Measurements from ENCODE around the gene RARRES1.

RARRES1 gene

GRCh38 chr3:158768361-158768787 lies 36.1 kb upstream of the RARRES1 start:
- DNase-seq = no peak
- in situ Hi-C loops (cut with MboI; ENCODE audit: low pct_unique_long_range_greater_than_20kb, low sequenced_read_pairs) = no loop called here

GRCh38 chr3:158766364-158766763 lies 34.1 kb upstream of the RARRES1 start:
- in situ Hi-C loops (cut with MboI; ENCODE audit: low pct_unique_long_range_greater_than_20kb, low sequenced_read_pairs) = no loop called here
- DNase-seq = no peak

- in situ Hi-C loops (cut with MboI; ENCODE audit: low pct_unique_long_range_greater_than_20kb, low sequenced_read_pairs) = no loop called here
- no peak for DNase-seq
Observed at GRCh38 chr3:158765518-158766205, 33.4 kb upstream of the RARRES1 start.

GRCh38 chr3:158763421-158763820 lies 31.2 kb upstream of the RARRES1 start:
- in situ Hi-C loops (cut with MboI; ENCODE audit: low pct_unique_long_range_greater_than_20kb, low sequenced_read_pairs) = no loop called here
- DNase-seq = no peak

GRCh38 chr3:158762701-158763100 lies 30.4 kb upstream of the RARRES1 start:
- in situ Hi-C loops (cut with MboI; ENCODE audit: low pct_unique_long_range_greater_than_20kb, low sequenced_read_pairs) = no loop called here
- no peak for DNase-seq

GRCh38 chr3:158761350-158761749 lies 29.1 kb upstream of the RARRES1 start:
- in situ Hi-C loops (cut with MboI; ENCODE audit: low pct_unique_long_range_greater_than_20kb, low sequenced_read_pairs) = no loop called here
- DNase-seq = no peak

- DNase-seq = no peak
- in situ Hi-C loops (cut with MboI; ENCODE audit: low pct_unique_long_range_greater_than_20kb, low sequenced_read_pairs) = no loop called here
Observed at GRCh38 chr3:158755421-158755820, 23.2 kb upstream of the RARRES1 start.

- in situ Hi-C loops (cut with MboI; ENCODE audit: low pct_unique_long_range_greater_than_20kb, low sequenced_read_pairs) = no loop called here
- DNase-seq = no peak
Observed at GRCh38 chr3:158753854-158754253, 21.6 kb upstream of the RARRES1 start.

GRCh38 chr3:158751316-158751715 lies 19.1 kb upstream of the RARRES1 start:
- in situ Hi-C loops (cut with MboI; ENCODE audit: low pct_unique_long_range_greater_than_20kb, low sequenced_read_pairs) = no loop called here

GRCh38 chr3:158750016-158750415 lies 17.8 kb upstream of the RARRES1 start:
- no peak for DNase-seq
- in situ Hi-C loops (cut with MboI; ENCODE audit: low pct_unique_long_range_greater_than_20kb, low sequenced_read_pairs) = no loop called here

More at GRCh38 chr3:158751316-158751715, 19.1 kb upstream of the RARRES1 start:
- no peak for DNase-seq

- no peak for DNase-seq
Observed at GRCh38 chr3:158749526-158749925, 17.3 kb upstream of the RARRES1 start.

GRCh38 chr3:158748237-158748828 lies 16.1 kb upstream of the RARRES1 start:
- in situ Hi-C loops (cut with MboI; ENCODE audit: low pct_unique_long_range_greater_than_20kb, low sequenced_read_pairs) = no loop called here
- peak; percentile 19 for DNase-seq

More at GRCh38 chr3:158749526-158749925, 17.3 kb upstream of the RARRES1 start:
- in situ Hi-C loops (cut with MboI; ENCODE audit: low pct_unique_long_range_greater_than_20kb, low sequenced_read_pairs) = no loop called here

GRCh38 chr3:158747417-158747816 lies 15.2 kb upstream of the RARRES1 start:
- in situ Hi-C loops (cut with MboI; ENCODE audit: low pct_unique_long_range_greater_than_20kb, low sequenced_read_pairs) = no loop called here
- DNase-seq = no peak

- in situ Hi-C loops (cut with MboI; ENCODE audit: low pct_unique_long_range_greater_than_20kb, low sequenced_read_pairs) = no loop called here
- DNase-seq = no peak
Observed at GRCh38 chr3:158745551-158745950, 13.3 kb upstream of the RARRES1 start.

GRCh38 chr3:158744567-158745288 lies 12.5 kb upstream of the RARRES1 start:
- in situ Hi-C loops (cut with MboI; ENCODE audit: low pct_unique_long_range_greater_than_20kb, low sequenced_read_pairs) = no loop called here

GRCh38 chr3:158743664-158744566 lies 11.7 kb upstream of the RARRES1 start:
- DNase-seq = no peak
- in situ Hi-C loops (cut with MboI; ENCODE audit: low pct_unique_long_range_greater_than_20kb, low sequenced_read_pairs) = no loop called here

More at GRCh38 chr3:158744567-158745288, 12.5 kb upstream of the RARRES1 start:
- DNase-seq = no peak

GRCh38 chr3:158742871-158743663 lies 10.8 kb upstream of the RARRES1 start:
- in situ Hi-C loops (cut with MboI; ENCODE audit: low pct_unique_long_range_greater_than_20kb, low sequenced_read_pairs) = no loop called here
- DNase-seq = no peak

GRCh38 chr3:158739661-158740060 lies 7.4 kb upstream of the RARRES1 start:
- in situ Hi-C loops (cut with MboI; ENCODE audit: low pct_unique_long_range_greater_than_20kb, low sequenced_read_pairs) = no loop called here

More at GRCh38 chr3:158739661-158740060, 7.4 kb upstream of the RARRES1 start:
- DNase-seq = no peak

All from KBM-7 (cell line).